Endothelial cell (in vitro differentiated cells): ENCODE data around the gene ZCWPW2. TPM values are rescaled to one million over a fixed set of nuclear protein-coding genes. Genes with fewer than 3 reads are reported as not detected.

Experiments used
- DNase-seq: peaks from one replicate; pipeline ENCODE4 v3.0.0; 2021; ENCODE audit warnings: low spot score
- H3K27ac Mint-ChIP-seq: one replicate; pipeline ENCODE4 v1.8.0; 2021; ENCODE audit warnings: mixed read lengths, inconsistent platforms; ENCODE audit not compliant: unreplicated experiment
- H3K27me3 Mint-ChIP-seq: one replicate; pipeline ENCODE4 v1.8.0; 2021; ENCODE audit warnings: mild to moderate bottlenecking, moderate library complexity, mixed read lengths, inconsistent platforms; ENCODE audit not compliant: unreplicated experiment
- H3K36me3 Mint-ChIP-seq: one replicate; pipeline ENCODE4 v1.8.0; 2021; ENCODE audit warnings: mild to moderate bottlenecking, low read depth, mixed read lengths, inconsistent platforms; ENCODE audit not compliant: unreplicated experiment
- H3K4me1 Mint-ChIP-seq: one replicate; pipeline ENCODE4 v1.8.0; 2021; ENCODE audit warnings: mild to moderate bottlenecking, mixed read lengths, inconsistent platforms; ENCODE audit not compliant: unreplicated experiment
- H3K4me3 Mint-ChIP-seq: one replicate; pipeline ENCODE4 v1.8.0; 2021; ENCODE audit warnings: mild to moderate bottlenecking, mixed read lengths, inconsistent platforms; ENCODE audit not compliant: unreplicated experiment
- H3K9me3 Mint-ChIP-seq: one replicate; pipeline ENCODE4 v1.8.0; 2021; ENCODE audit warnings: mixed read lengths, inconsistent platforms; ENCODE audit not compliant: unreplicated experiment
- CTCF ChIP-seq: fragments of 200-600 bp; sonication (generic); IDR thresholded peaks from one replicate; pipeline ENCODE4 v1.5.0; 2021; ENCODE audit warnings: antibody characterized with exemption; ENCODE audit not compliant: unreplicated experiment
- total RNA-seq: library from RNA; stranded (reverse); fragmentation: NEBNext Ultra II Directional; extraction: Animal tissue kit (Norgen Biotek cat#: 25700); gene quantifications from one replicate; pipeline ENCODE4 v1.2.1, GENCODE V29; 2021; ENCODE audit not compliant: unreplicated experiment

The ZCWPW2 gene
- total RNA-seq, 1 donor from 2014 or later: 0.80 TPM

- H3K27me3 Mint-ChIP-seq: peaks cover 1% of the 10 kb centered on the region
- H3K9me3 Mint-ChIP-seq: no peaks in the 10 kb centered on the region
- no peak for DNase-seq
- no peak for TF ChIP-seq CTCF
- H3K4me1 Mint-ChIP-seq: no peaks in the 10 kb centered on the region
- H3K36me3 Mint-ChIP-seq: no peaks in the 10 kb centered on the region
- H3K4me3 Mint-ChIP-seq: no peak overlapping the region
- no peak overlapping the region for H3K27ac Mint-ChIP-seq
Measured at GRCh38 chr3:28476764-28477163, 128.2 kb downstream of the ZCWPW2 start.

DNA sequence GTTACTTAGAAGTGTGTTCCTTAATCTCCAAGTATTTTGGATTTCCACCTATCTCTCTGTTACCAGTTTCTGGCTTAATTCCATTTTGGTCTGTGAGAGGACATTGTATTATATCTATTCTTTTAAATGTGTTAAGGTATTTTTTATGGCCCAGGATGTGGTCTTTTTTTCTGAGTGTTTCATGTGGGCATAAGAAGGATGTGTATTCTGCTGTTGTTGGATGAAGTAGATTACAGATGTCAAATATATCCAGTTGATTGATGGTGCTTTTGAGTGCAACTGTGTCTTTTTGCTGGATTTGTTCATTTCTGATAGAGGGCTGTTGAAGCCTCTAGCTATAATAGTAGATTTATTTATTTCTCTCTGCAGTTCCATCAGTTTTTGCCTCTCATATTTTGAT, 136.6 kb downstream of the ZCWPW2 start:
- H3K27ac Mint-ChIP-seq: no peak overlapping the region
- no peak overlapping the region for H3K4me3 Mint-ChIP-seq
- peaks cover 1% of the 10 kb centered on the region for H3K27me3 Mint-ChIP-seq
- DNase-seq: no peak
- H3K4me1 Mint-ChIP-seq: no peaks in the 10 kb centered on the region
- no peaks in the 10 kb centered on the region for H3K36me3 Mint-ChIP-seq
- H3K9me3 Mint-ChIP-seq: peaks cover 5% of the 10 kb centered on the region
- no peak for TF ChIP-seq CTCF

DNA sequence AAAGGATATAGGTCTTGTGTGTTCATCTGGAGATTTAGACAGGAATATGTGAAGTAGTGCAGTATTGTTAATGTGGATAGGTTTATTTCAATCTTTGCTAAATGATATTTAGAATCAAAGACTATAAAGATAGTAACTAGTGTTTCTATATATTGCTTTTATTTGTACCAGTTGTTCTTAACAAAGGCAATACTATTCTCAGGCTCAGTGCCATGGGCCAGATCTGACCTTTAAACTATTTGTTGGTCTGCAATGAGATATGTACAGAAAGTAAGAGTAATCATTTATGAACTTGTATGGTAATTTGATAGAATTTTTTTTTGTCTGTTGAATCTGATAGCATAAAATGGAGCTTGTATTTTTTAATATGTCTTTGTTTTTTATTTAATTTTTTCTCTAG, 146.8 kb downstream of the ZCWPW2 start:
- no peaks in the 10 kb centered on the region for H3K9me3 Mint-ChIP-seq
- DNase-seq: no peak
- H3K4me1 Mint-ChIP-seq: no peaks in the 10 kb centered on the region
- H3K36me3 Mint-ChIP-seq: no peaks in the 10 kb centered on the region
- no peak overlapping the region for H3K4me3 Mint-ChIP-seq
- no peak overlapping the region for H3K27ac Mint-ChIP-seq
- peaks cover 2% of the 10 kb centered on the region for H3K27me3 Mint-ChIP-seq
- no peak for TF ChIP-seq CTCF

GRCh38 chr3:28502397-28502937, 153.9 kb downstream of the ZCWPW2 start:
- Mint-ChIP-seq H3K27ac (no peak overlapping the region), H3K36me3 (no peaks in the 10 kb centered on the region), H3K27me3 (no peaks in the 10 kb centered on the region), H3K4me1 (peaks cover 2% of the 10 kb centered on the region), H3K4me3 (no peak overlapping the region), H3K9me3 (no peaks in the 10 kb centered on the region)
- no peak for TF ChIP-seq CTCF
- no peak for DNase-seq

DNA sequence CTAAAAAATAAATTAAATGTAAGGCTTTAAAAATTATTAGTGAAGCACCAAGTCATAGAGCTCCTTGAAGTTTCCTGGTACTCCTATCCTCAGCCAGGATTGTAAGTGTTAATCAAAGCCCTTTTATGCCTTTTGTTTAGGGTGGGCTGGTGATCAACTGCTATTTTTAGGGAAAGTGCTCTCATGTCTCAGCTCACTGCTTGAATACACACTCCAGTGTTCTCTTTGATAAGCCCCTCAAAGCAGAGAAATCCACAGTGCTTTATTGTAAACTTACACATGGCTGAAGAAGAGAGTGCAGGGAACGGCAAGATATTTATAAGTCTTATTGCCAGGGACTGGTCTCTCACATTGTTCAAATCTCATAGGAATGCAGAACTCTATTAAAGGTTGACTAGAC, 156.5 kb downstream of the ZCWPW2 start:
- Mint-ChIP-seq H3K36me3 (no peaks in the 10 kb centered on the region), H3K9me3 (no peaks in the 10 kb centered on the region), H3K27me3 (no peaks in the 10 kb centered on the region), H3K4me1 (peaks cover 2% of the 10 kb centered on the region), H3K27ac (no peak overlapping the region), H3K4me3 (no peak overlapping the region)
- no peak for DNase-seq
- no peak for TF ChIP-seq CTCF
